KMS-11 (cell line): ENCODE measurements around the gene CALHM3.
A peak's percentile ranks its signal among the peaks of the same experiment; 100 is the strongest.

Experiments used
- H2AFZ ChIP-seq: fragments of 200-600 bp; sonication (generic); 2 replicates; pipeline ENCODE4 v1.6.1; 2016; ENCODE audit warnings: antibody characterized with exemption, mixed run types, low read depth
- H3K27ac ChIP-seq: fragments of 200-600 bp; sonication (generic); 2 replicates; pipeline ENCODE4 v1.6.1; 2016; ENCODE audit warnings: mild to moderate bottlenecking, mixed run types
- H3K27me3 ChIP-seq: fragments of 200-600 bp; sonication (generic); 2 replicates; pipeline ENCODE4 v1.6.1; 2017; ENCODE audit warnings: mild to moderate bottlenecking, low read depth, mixed run types, moderate library complexity; ENCODE audit not compliant: insufficient read depth
- H3K36me3 ChIP-seq: fragments of 200-600 bp; sonication (generic); 2 replicates; pipeline ENCODE4 v1.6.1; 2017; ENCODE audit warnings: mild to moderate bottlenecking, mixed run types; ENCODE audit not compliant: insufficient read depth
- H3K4me1 ChIP-seq: fragments of 200-600 bp; sonication (generic); 2 replicates; pipeline ENCODE4 v1.6.1; 2016; ENCODE audit warnings: mild to moderate bottlenecking, low read depth, mixed run types; ENCODE audit not compliant: poor library complexity, severe bottlenecking
- H3K4me2 ChIP-seq: fragments of 200-600 bp; sonication (generic); 2 replicates; pipeline ENCODE4 v1.7.0; 2016; ENCODE audit warnings: mild to moderate bottlenecking, mixed run types
- H3K4me3 ChIP-seq: fragments of 200-600 bp; sonication (generic); IDR thresholded peaks from 2 replicates; pipeline ENCODE4 v1.6.1; 2017; ENCODE audit warnings: low read depth, low read length, mixed read lengths; ENCODE audit not compliant: insufficient read depth
- H3K79me2 ChIP-seq: fragments of 200-600 bp; sonication (generic); 2 replicates; pipeline ENCODE4 v1.6.1; 2016; ENCODE audit warnings: low read depth, mixed run types; ENCODE audit not compliant: insufficient read depth
- H3K9ac ChIP-seq: fragments of 200-600 bp; sonication (generic); 2 replicates; pipeline ENCODE4 v1.6.1; 2016; ENCODE audit warnings: mild to moderate bottlenecking, mixed run types
- H4K20me1 ChIP-seq: fragments of 200-600 bp; sonication (generic); 2 replicates; pipeline ENCODE4 v1.6.1; 2016; ENCODE audit warnings: mild to moderate bottlenecking, mixed run types; ENCODE audit not compliant: insufficient read depth
- TF ChIP-seq, protein P1 (sequence below): fragments of 200-600 bp; sonication (generic); conservative IDR thresholded peaks from 2 replicates; pipeline ENCODE4 v1.6.1; 2017; ENCODE audit warnings: low read depth, mild to moderate bottlenecking, antibody characterized with exemption, low read length, moderate library complexity, mixed read lengths

CALHM3 gene

DNA sequence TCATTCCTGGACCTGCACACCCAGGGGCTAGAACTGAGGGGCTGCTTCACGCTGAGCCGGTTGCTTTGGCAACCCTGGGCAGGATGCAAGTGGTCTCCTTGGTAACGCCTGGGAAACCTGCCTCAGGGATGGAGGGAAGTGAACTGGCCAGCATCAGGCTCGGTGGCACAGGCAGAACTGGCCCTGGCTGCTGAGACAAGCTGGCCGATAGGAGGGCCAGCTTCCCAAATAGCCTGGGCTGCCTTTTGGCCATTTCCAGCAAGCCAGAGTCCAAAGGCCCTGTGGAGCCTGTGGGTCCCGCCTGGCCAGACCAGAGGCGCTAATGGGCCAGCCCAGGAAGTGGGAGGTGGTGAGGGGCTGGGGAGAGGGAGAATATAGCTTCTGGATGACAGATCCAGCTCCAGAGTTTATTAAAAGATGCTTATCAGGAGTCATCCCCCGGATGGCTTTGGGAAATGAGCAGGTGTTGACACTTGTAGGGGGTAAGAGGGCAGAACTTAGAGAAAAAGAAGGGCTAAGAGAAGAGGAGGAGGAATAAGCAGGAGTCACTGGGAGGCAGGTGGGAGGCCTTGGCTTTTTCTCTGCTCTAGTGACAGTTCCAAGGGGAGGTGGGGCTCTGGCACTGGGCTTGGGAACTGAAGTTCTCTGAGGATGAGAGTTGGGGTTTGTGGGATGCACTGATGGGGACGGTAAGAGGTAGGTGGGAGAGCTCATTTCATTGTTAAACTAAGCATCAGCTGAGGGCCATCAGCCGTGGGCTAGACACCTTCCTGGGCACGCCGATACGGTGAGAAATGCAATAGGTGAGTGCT lies 24.0 kb upstream of the CALHM3 start:
- TF ChIP-seq, protein P1, sequence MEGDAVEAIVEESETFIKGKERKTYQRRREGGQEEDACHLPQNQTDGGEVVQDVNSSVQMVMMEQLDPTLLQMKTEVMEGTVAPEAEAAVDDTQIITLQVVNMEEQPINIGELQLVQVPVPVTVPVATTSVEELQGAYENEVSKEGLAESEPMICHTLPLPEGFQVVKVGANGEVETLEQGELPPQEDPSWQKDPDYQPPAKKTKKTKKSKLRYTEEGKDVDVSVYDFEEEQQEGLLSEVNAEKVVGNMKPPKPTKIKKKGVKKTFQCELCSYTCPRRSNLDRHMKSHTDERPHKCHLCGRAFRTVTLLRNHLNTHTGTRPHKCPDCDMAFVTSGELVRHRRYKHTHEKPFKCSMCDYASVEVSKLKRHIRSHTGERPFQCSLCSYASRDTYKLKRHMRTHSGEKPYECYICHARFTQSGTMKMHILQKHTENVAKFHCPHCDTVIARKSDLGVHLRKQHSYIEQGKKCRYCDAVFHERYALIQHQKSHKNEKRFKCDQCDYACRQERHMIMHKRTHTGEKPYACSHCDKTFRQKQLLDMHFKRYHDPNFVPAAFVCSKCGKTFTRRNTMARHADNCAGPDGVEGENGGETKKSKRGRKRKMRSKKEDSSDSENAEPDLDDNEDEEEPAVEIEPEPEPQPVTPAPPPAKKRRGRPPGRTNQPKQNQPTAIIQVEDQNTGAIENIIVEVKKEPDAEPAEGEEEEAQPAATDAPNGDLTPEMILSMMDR = no peak
- Histone ChIP-seq H3K9ac (no peak overlapping the region), H2AFZ (no peak overlapping the region), H3K79me2 (no peaks in the 10 kb centered on the region), H4K20me1 (no peaks in the 10 kb centered on the region), H3K4me3 (no peak overlapping the region), H3K27ac (no peak overlapping the region), H3K27me3 (peaks cover 16% of the 10 kb centered on the region), H3K36me3 (no peaks in the 10 kb centered on the region), H3K4me2 (no peak overlapping the region), H3K4me1 (peaks cover 88% of the 10 kb centered on the region)

DNA sequence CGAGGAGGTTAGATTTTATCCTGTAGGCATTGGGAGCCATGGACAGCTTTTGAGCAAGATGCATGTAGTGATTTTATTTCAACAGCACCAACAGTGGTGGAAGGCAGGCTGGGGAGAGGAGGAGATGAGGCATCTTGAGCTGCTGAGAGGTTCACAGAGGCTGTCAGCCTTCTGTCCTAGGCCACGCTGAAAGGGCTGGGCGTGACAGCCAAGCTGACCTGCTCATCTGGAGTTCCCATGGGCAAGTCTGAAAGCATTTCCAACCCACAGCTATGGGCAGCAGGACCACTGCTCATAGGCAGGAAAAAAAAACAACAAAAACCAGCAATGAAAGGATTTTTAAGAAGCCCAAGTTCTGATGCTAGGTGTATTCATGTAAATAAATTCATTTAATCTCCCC lies 22.1 kb upstream of the CALHM3 start:
- Histone ChIP-seq H3K4me2 (peak overlapping the region; percentile 68), H3K4me1 (peaks cover 85% of the 10 kb centered on the region), H3K9ac (no peak overlapping the region; the same call in 1 of the 2 replicates), H3K79me2 (no peaks in the 10 kb centered on the region), H3K27ac (peak overlapping the region; percentile 34; the same call in 1 of the 2 replicates), H3K36me3 (no peaks in the 10 kb centered on the region), H3K4me3 (no peak overlapping the region), H4K20me1 (no peaks in the 10 kb centered on the region), H2AFZ (no peak overlapping the region), H3K27me3 (peaks cover 9% of the 10 kb centered on the region)
- TF ChIP-seq, protein P1 = no peak

DNA sequence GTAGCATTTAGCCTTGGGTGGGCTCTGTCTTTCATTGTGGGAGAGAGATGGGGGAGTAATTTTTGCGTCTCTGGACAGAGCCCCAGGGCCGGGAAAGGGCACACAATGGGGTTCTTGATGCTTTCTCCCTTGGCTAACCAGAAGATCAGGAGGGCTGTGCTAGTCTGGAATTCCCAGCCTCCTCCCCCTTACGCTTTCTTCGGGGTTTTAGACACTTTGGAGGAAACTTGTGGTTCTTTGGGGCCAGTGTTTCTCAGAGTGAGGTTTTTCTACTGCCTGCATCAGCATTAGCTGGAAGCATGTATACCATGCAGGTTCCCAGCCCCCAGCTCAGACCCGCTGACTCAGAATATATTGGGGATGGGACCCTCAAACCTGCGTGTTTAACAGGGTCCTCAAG lies 21.4 kb upstream of the CALHM3 start:
- H3K4me3 ChIP-seq = no peak overlapping the region
- H3K36me3 ChIP-seq = no peaks in the 10 kb centered on the region
- H3K9ac ChIP-seq = peak overlapping the region; percentile 16; the same call in 1 of the 2 replicates
- H3K79me2 ChIP-seq = no peaks in the 10 kb centered on the region
- H3K4me2 ChIP-seq = peak overlapping the region; percentile 68
- TF ChIP-seq, protein P1 = no peak
- H3K27ac ChIP-seq = peak overlapping the region; percentile 34; the same call in 1 of the 2 replicates
- no peak overlapping the region for H2AFZ ChIP-seq
- peaks cover 2% of the 10 kb centered on the region for H3K27me3 ChIP-seq
- peaks cover 83% of the 10 kb centered on the region for H3K4me1 ChIP-seq
- H4K20me1 ChIP-seq = no peaks in the 10 kb centered on the region

DNA sequence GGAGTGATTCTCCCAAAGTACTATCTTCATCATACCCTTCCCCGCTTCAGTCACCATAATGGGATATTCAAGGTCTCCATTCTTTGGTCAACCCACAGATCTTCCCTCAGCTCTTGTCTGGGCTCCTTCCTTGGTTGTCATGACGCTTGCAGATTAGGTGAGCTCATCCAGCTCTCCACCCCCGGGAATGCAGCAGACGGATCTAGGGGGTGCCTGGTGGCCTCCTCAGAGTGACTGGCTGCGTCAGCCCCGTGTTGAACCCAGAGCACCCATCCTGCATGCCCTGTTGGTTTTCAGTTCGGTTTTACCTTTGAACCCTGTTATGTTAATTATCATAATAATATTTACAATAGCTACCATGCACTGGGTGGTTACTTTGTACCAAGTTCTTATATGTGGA lies 20.8 kb upstream of the CALHM3 start:
- Histone ChIP-seq H3K4me3 (no peak overlapping the region), H3K4me1 (peaks cover 77% of the 10 kb centered on the region), H3K27me3 (peaks cover 3% of the 10 kb centered on the region; the same call in 1 of the 2 replicates), H2AFZ (no peak overlapping the region), H3K4me2 (peak overlapping the region; percentile 68), H3K79me2 (no peaks in the 10 kb centered on the region), H3K27ac (peak overlapping the region; percentile 34; the same call in 1 of the 2 replicates), H3K9ac (no peak overlapping the region), H4K20me1 (no peaks in the 10 kb centered on the region), H3K36me3 (no peaks in the 10 kb centered on the region)
- TF ChIP-seq, protein P1 = no peak
